ENCODE results near the gene JAM3.

DNA sequence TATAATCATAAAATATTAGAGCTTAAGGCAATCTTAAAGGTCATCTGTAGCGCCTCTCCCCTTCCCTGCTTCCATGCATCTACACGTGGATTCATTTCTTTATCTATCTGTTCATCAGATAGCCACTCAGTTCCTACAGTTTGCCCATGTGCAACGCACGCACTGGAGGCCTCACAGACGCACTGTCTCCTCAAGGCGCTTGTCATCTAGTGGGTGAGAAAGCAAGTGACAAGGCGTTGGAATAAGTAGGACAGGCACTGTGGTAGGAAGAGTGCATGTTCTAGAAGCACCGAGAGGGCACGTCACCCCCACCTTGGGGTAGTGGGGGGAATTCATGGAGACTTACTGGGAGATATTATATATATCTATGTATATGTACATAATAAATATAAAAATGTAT lies 20.8 kb upstream of the JAM3 start:
- TF ChIP-seq, protein P1, sequence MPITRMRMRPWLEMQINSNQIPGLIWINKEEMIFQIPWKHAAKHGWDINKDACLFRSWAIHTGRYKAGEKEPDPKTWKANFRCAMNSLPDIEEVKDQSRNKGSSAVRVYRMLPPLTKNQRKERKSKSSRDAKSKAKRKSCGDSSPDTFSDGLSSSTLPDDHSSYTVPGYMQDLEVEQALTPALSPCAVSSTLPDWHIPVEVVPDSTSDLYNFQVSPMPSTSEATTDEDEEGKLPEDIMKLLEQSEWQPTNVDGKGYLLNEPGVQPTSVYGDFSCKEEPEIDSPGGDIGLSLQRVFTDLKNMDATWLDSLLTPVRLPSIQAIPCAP (CRISPR knock-in tag; IDR thresholded peaks at IDR 0.05), result no peak
- TF ChIP-seq FOXJ3 (CRISPR knock-in tag; IDR thresholded peaks at IDR 0.05; ENCODE audit: borderline replicate concordance) (no peak), TEAD4 (CRISPR knock-in tag; IDR thresholded peaks at IDR 0.05) (no peak), ATF3 (CRISPR knock-in tag; conservative IDR thresholded peaks at IDR 0.05) (no peak)
- TF ChIP-seq, protein P2, sequence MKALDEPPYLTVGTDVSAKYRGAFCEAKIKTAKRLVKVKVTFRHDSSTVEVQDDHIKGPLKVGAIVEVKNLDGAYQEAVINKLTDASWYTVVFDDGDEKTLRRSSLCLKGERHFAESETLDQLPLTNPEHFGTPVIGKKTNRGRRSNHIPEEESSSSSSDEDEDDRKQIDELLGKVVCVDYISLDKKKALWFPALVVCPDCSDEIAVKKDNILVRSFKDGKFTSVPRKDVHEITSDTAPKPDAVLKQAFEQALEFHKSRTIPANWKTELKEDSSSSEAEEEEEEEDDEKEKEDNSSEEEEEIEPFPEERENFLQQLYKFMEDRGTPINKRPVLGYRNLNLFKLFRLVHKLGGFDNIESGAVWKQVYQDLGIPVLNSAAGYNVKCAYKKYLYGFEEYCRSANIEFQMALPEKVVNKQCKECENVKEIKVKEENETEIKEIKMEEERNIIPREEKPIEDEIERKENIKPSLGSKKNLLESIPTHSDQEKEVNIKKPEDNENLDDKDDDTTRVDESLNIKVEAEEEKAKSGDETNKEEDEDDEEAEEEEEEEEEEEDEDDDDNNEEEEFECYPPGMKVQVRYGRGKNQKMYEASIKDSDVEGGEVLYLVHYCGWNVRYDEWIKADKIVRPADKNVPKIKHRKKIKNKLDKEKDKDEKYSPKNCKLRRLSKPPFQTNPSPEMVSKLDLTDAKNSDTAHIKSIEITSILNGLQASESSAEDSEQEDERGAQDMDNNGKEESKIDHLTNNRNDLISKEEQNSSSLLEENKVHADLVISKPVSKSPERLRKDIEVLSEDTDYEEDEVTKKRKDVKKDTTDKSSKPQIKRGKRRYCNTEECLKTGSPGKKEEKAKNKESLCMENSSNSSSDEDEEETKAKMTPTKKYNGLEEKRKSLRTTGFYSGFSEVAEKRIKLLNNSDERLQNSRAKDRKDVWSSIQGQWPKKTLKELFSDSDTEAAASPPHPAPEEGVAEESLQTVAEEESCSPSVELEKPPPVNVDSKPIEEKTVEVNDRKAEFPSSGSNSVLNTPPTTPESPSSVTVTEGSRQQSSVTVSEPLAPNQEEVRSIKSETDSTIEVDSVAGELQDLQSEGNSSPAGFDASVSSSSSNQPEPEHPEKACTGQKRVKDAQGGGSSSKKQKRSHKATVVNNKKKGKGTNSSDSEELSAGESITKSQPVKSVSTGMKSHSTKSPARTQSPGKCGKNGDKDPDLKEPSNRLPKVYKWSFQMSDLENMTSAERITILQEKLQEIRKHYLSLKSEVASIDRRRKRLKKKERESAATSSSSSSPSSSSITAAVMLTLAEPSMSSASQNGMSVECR (CRISPR knock-in tag; IDR thresholded peaks at IDR 0.05; ENCODE audit: borderline replicate concordance), result no peak

Data from WTC11 (cell line).